GM12878 (cell line): ENCODE measurements around the gene CREBRF. TPM values are rescaled to one million over a fixed set of nuclear protein-coding genes. Genes with fewer than 3 reads are reported as not detected.

Experiments used
- ATAC-seq: fragments of 200-7000 bp; cut with Tn5 transposase; 3 replicates; pipeline ENCODE4 v1.9.1; 2020; ENCODE audit warnings: mild to moderate bottlenecking, moderate library complexity
- BruUV-seq: library from RNA; stranded (reverse); fragments of 400-500 nt; replicated peaks from 2 replicates; lab custom pipeline; 2021; lab: Mats Ljungman, UMichigan
- CTCF ChIA-PET: fragments of 300-600 bp; sonication (Branson Sonifier 250); formaldehyde crosslinking; extraction: SDS; loops from one replicate; lab custom pipeline; 2021; ENCODE audit warnings: inconsistent platforms; lab: Yijun Ruan, JAX
- POLR2A ChIA-PET: fragments of 350-600 bp; formaldehyde crosslinking; extraction: SDS; loops from one replicate; lab custom pipeline; 2021; ENCODE audit warnings: inconsistent platforms; lab: Charles Lee
- RAD21 ChIA-PET: fragments of 300-600 bp; sonication (Branson Sonifier 250); formaldehyde crosslinking; loops from one replicate; lab custom pipeline; 2023; ENCODE audit warnings: antibody characterized with exemption; ENCODE audit not compliant: unreplicated experiment; lab: Charles Lee
- SMC1A ChIA-PET: fragments of 300-600 bp; sonication (Branson Sonifier 250); formaldehyde crosslinking; loops from one replicate; lab custom pipeline; 2023; ENCODE audit not compliant: unreplicated experiment, uncharacterized antibody; lab: Charles Lee
- DNase-seq: peaks from one replicate; pipeline ENCODE4 v3.0.0-alpha.2; 2011; ENCODE audit warnings: low read depth, low spot score
- FAIRE-seq: peaks from 3 replicates; lab custom pipeline; 2011; peaks lifted over from hg19 to GRCh38; lab: Jason Lieb, UNC
- H2AFZ ChIP-seq: 2 replicates; pipeline ENCODE4 v1.6.0; 2011; ENCODE audit warnings: low read depth, low read length, control low read depth; ENCODE audit not compliant: control insufficient read depth
- H3K27ac ChIP-seq: 2 replicates; pipeline ENCODE4 v1.5.1; 2011; ENCODE audit warnings: control low read depth; ENCODE audit not compliant: control insufficient read depth, insufficient read depth
- H3K27me3 ChIP-seq, 2 experiments: replicated peaks in 1 of 2; 2 replicates each; pipeline versions ENCODE4 v1.6.0 to v1.6.1; 2011; ENCODE audit warnings: low read length in 1 of 2; ENCODE audit not compliant: control insufficient read depth in 2 of 2, insufficient read depth in 2 of 2
- H3K36me3 ChIP-seq, 2 experiments: 2 replicates each; pipeline ENCODE4 v1.5.1; 2011; ENCODE audit warnings: low read length in 1 of 2; ENCODE audit not compliant: control insufficient read depth in 2 of 2, insufficient read depth in 2 of 2
- H3K4me1 ChIP-seq: 2 replicates; pipeline ENCODE4 v1.6.1; 2011; ENCODE audit warnings: mild to moderate bottlenecking, low read length, moderate library complexity, mixed read lengths; ENCODE audit not compliant: control insufficient read depth, insufficient read depth
- H3K4me2 ChIP-seq: 2 replicates; pipeline ENCODE4 v1.6.0; 2011; ENCODE audit warnings: control low read depth; ENCODE audit not compliant: control insufficient read depth, insufficient read depth
- H3K4me3 ChIP-seq: fragments of 200-600 bp; sonication (generic); 2 replicates; pipeline ENCODE4 v1.5.1; 2016
- H3K79me2 ChIP-seq: 2 replicates; pipeline ENCODE4 v1.6.0; 2011; ENCODE audit warnings: low read length; ENCODE audit not compliant: control insufficient read depth, insufficient read depth
- H3K9ac ChIP-seq: 2 replicates; pipeline ENCODE4 v1.8.0; 2011; ENCODE audit warnings: low read length, control low read depth, mixed read lengths; ENCODE audit not compliant: control insufficient read depth, insufficient read depth
- H3K9me3 ChIP-seq: replicated peaks from 3 replicates; pipeline ENCODE4 v1.5.1; 2011; ENCODE audit warnings: mild to moderate bottlenecking, low read length; ENCODE audit not compliant: control insufficient read depth, insufficient read depth
- H4K20me1 ChIP-seq: 2 replicates; pipeline ENCODE4 v1.6.0; 2011; ENCODE audit not compliant: control insufficient read depth, insufficient read depth
- ATF2 ChIP-seq: IDR thresholded peaks from 2 replicates; pipeline ENCODE4 v1.6.1; 2012; ENCODE audit warnings: low read length, inconsistent platforms
- EP300 ChIP-seq, 2 experiments: fragments of 150-350 bp in 1 of 2; IDR thresholded peaks; 2 replicates each; pipeline ENCODE4 v1.6.1; 2011 to 2012; ENCODE audit warnings: low read depth in 2 of 2, low read length in 2 of 2, borderline replicate concordance in 1 of 2, improper control_type of control experiment in 1 of 2, inconsistent platforms in 1 of 2; ENCODE audit not compliant: control insufficient read depth in 1 of 2
- FOXK2 ChIP-seq: fragments of 450-650 bp; IDR thresholded peaks from 2 replicates; pipeline ENCODE4 v1.6.1; 2017; ENCODE audit warnings: mild to moderate bottlenecking, moderate library complexity
- MEF2A ChIP-seq: IDR thresholded peaks from 2 replicates; pipeline ENCODE4 v1.6.1; 2011; ENCODE audit warnings: low read depth, mild to moderate bottlenecking, low read length, moderate library complexity; ENCODE audit not compliant: insufficient read depth
- NBN ChIP-seq: fragments of 450-650 bp; IDR thresholded peaks from 2 replicates; pipeline ENCODE4 v1.6.1; 2016
- SPI1 ChIP-seq: IDR thresholded peaks from 2 replicates; pipeline ENCODE4 v1.6.1; 2011; ENCODE audit warnings: low read depth, mild to moderate bottlenecking, low read length, moderate library complexity, borderline replicate concordance; ENCODE audit not compliant: insufficient read depth
- SUZ12 ChIP-seq: fragments of 200-600 bp; sonication (generic); IDR thresholded peaks from one replicate; pipeline ENCODE4 v1.6.1; 2018; ENCODE audit warnings: antibody characterized with exemption, mild to moderate bottlenecking; ENCODE audit not compliant: unreplicated experiment
- ZNF217 ChIP-seq: fragments of 450-650 bp; IDR thresholded peaks from 2 replicates; pipeline ENCODE4 v1.6.1; 2017; ENCODE audit warnings: antibody characterized with exemption, mild to moderate bottlenecking
- ZNF592 ChIP-seq: fragments of 450-650 bp; IDR thresholded peaks from 2 replicates; pipeline ENCODE4 v1.6.1; 2017; ENCODE audit warnings: mild to moderate bottlenecking, moderate library complexity
- WGBS: methylation state at CpG from one replicate; pipeline ENCODE4 v1.1.6; 2016; ENCODE audit warnings: low lambda C conversion rate; ENCODE audit not compliant: insufficient replicate concordance, insufficient coverage; ENCODE audit errors: missing lambda C conversion rate; 5-methylcytosine and 5-hydroxymethylcytosine counted together
- in situ Hi-C: fragments of 300-500 bp; cut with MboI; formaldehyde crosslinking; loops from 9 replicates; pipeline ENCODE4 v1.14.3; 2018; ENCODE audit warnings: mixed read lengths
- intact Hi-C: fragments of 100-400 bp; cut with micrococcal nuclease; formaldehyde crosslinking; loops from one replicate; pipeline ENCODE4 v1.14.2; 2022; ENCODE audit not compliant: unreplicated experiment
- polyA plus RNA-seq, 11 experiments: library from polyadenylated mRNA; depleted of rRNA in 4 of 11; unstranded in 6 of 11; stranded (reverse) in 5 of 11; fragments of >200 nt; fragmentation: Nextera tagmentation in 4 of 11; fragmentation: Illumina TruSeq in 1 of 11; extraction: Ambion mirVana in 4 of 11; extraction: Trizol in 1 of 11; gene quantifications; 1 replicate in 1 of 11; 2 replicates in 10 of 11; pipeline versions ENCODE4 v1.2.1 to v1.2.3, GENCODE V29; 2011 to 2016; ENCODE audit warnings: inconsistent platforms in 2 of 11, missing spikeins in 2 of 11, low read depth in 1 of 11
- total RNA-seq, 4 experiments: library from RNA; depleted of rRNA in 3 of 4; stranded (reverse); fragments of >200 nt in 3 of 4; fragmentation: Illumina TruSeq in 1 of 4; extraction: Trizol in 1 of 4; gene quantifications; 2 replicates each; pipeline versions ENCODE4 v1.2.1 to v1.2.3, GENCODE V29; 2013 to 2021
- TF ChIP-seq, protein P1 (sequence below): IDR thresholded peaks from 2 replicates; pipeline ENCODE4 v1.6.1; 2012; ENCODE audit warnings: low read depth, low read length, improper control_type of control experiment

CREBRF gene
- total and polyA plus RNA-seq, 10 of the 15 experiments (the other 5 are each of a cell fraction or from before 2014, with no cell fraction given), result 1.2 to 12.7 (median 3.9) TPM

DNA sequence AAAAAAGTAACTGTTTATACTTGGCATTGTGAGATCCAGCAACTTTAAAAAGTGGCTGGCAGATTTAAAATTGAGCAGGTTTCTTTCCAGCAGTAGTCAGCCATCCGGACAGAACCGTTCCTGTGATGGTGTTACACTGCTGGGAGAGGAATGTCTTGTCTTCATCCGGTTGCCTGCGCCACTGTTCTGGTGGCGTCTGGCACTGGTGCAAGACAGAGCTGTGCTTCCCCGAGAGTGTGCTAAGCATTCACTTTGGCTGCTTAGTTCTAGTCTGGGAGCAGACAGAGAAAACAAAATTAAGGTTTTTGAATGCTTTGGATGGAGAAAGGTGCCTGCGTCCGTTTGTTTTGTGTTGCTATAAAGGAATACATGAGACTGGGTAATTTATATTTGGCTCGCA lies 35.5 kb upstream of the CREBRF start (continued):
- TF ChIP-seq SPI1, result no peak
- no peak for TF ChIP-seq EP300 (IDR thresholded peaks at IDR 0.05; ENCODE audit: borderline replicate concordance in 1 of 2, control insufficient read depth in 1 of 2, low read depth in 2 of 2, low read length in 2 of 2)
- TF ChIP-seq NBN, result no peak
- TF ChIP-seq MEF2A, result no peak
- no peak for TF ChIP-seq SUZ12

- peaks cover 41% of the 10 kb centered on the region for H3K79me2 ChIP-seq
- no peak overlapping the region for H3K4me3 ChIP-seq
- WGBS, result 88% methylated on average over 6 of the region's 6 CpGs
- TF ChIP-seq ZNF217 (no peak), ZNF592 (no peak), ATF2 (no peak), FOXK2 (no peak)
- TF ChIP-seq, protein P1, sequence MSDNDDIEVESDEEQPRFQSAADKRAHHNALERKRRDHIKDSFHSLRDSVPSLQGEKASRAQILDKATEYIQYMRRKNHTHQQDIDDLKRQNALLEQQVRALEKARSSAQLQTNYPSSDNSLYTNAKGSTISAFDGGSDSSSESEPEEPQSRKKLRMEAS, result no peak
- ChIA-PET SMC1A (interaction anchor here (1.0 to 1.8 kb wide), 2 partner anchors 10 to 30 kb away, joined by 4 to 6 read pairs; no protein-coding TSS in a partner anchor), RAD21 (no interaction called here), POLR2A (interaction anchor here (0.5 to 1.1 kb wide), 4 partner anchors 9 to 270 kb away, joined by 3 to 5 read pairs (median 3); no protein-coding TSS in a partner anchor), CTCF (interaction anchor here (1.2 kb wide), 1 partner anchor 307 kb away, joined by 3 read pairs; no protein-coding TSS in a partner anchor)
- H3K9ac ChIP-seq, result no peak overlapping the region
- FAIRE-seq (no peak), DNase-seq (no peak), ATAC-seq (no peak)
- 0 out of 2 replicates have a peak, but pooled peaks cover 3% of the 10 kb centered on the region for H4K20me1 ChIP-seq
- no peak overlapping the region for H2AFZ ChIP-seq
- peaks cover 2 to 29% of the 10 kb centered on the region in 2 experiments for H3K36me3 ChIP-seq
- BruUV-seq, result no TSS peak
- H3K4me1 ChIP-seq, result no peaks in the 10 kb centered on the region; the same call in 1 of the 2 replicates
- H3K4me2 ChIP-seq, result no peak overlapping the region
- in situ Hi-C loops, result no loop called here
- intact Hi-C loops, result no loop called here
- H3K9me3 ChIP-seq, result no peaks in the 10 kb centered on the region
- no peaks in the 10 kb centered on the region for H3K27me3 ChIP-seq
- H3K27ac ChIP-seq, result no peak overlapping the region
Measured at GRCh38 chr5:173025651-173026050, 30.5 kb upstream of the CREBRF start.
